ENCODE results near the gene SERPINB6. TPM values are rescaled to one million over a fixed set of nuclear protein-coding genes. Genes with fewer than 3 reads are reported as not detected.
A peak's percentile ranks its signal among the peaks of the same experiment; 100 is the strongest.
"Not testable (repeated sequence)": the region's sequence is repeated elsewhere in the genome, so short reads cannot be mapped to it uniquely, and the experiment has no call there.

SERPINB6 gene
- total RNA-seq, 1 donor from 2014 or later = 61.2 TPM

GRCh38 chr6:2913621-2914317 is 57.6 kb downstream of the SERPINB6 start:
- H3K9me3 Mint-ChIP-seq = no peaks in the 10 kb centered on the region
- no peaks in the 10 kb centered on the region for H3K36me3 Mint-ChIP-seq
- H3K4me3 Mint-ChIP-seq = no peak overlapping the region
- H3K4me1 Mint-ChIP-seq (ENCODE audit: unreplicated experiment) = peaks cover 39% of the 10 kb centered on the region
- no peak overlapping the region for H3K27ac Mint-ChIP-seq
- no peak for DNase-seq (ENCODE audit: extremely low spot score, unreplicated experiment)
- TF ChIP-seq CTCF (conservative IDR thresholded peaks at IDR 0.05) = no peak
- H3K27me3 Mint-ChIP-seq = no peaks in the 10 kb centered on the region

GRCh38 chr6:2911171-2911570 is 60.2 kb downstream of the SERPINB6 start:
- Mint-ChIP-seq H3K4me1 (ENCODE audit: unreplicated experiment) (peaks cover 47% of the 10 kb centered on the region), H3K27ac (no peak overlapping the region)

GRCh38 chr6:2909718-2910117 is 61.6 kb downstream of the SERPINB6 start:
- Mint-ChIP-seq H3K9me3 (no peaks in the 10 kb centered on the region), H3K36me3 (no peaks in the 10 kb centered on the region), H3K27ac (no peak overlapping the region), H3K4me1 (ENCODE audit: unreplicated experiment) (peaks cover 47% of the 10 kb centered on the region), H3K27me3 (peaks cover 9% of the 10 kb centered on the region), H3K4me3 (no peak overlapping the region)
- peak; percentile 32 for DNase-seq (ENCODE audit: extremely low spot score, unreplicated experiment)
- TF ChIP-seq CTCF (conservative IDR thresholded peaks at IDR 0.05) = no peak

More at GRCh38 chr6:2911171-2911570, 60.2 kb downstream of the SERPINB6 start:
- TF ChIP-seq CTCF (conservative IDR thresholded peaks at IDR 0.05) = no peak
- no peak for DNase-seq (ENCODE audit: extremely low spot score, unreplicated experiment)
- peaks cover 4% of the 10 kb centered on the region for H3K27me3 Mint-ChIP-seq
- H3K4me3 Mint-ChIP-seq = no peak overlapping the region
- H3K36me3 Mint-ChIP-seq = no peaks in the 10 kb centered on the region
- H3K9me3 Mint-ChIP-seq = no peaks in the 10 kb centered on the region

GRCh38 chr6:2909051-2909606 is 62.2 kb downstream of the SERPINB6 start:
- peaks cover 47% of the 10 kb centered on the region for H3K4me1 Mint-ChIP-seq (ENCODE audit: unreplicated experiment)
- not testable (repeated sequence) for H3K4me3 Mint-ChIP-seq, H3K36me3 Mint-ChIP-seq, H3K27ac Mint-ChIP-seq, H3K9me3 Mint-ChIP-seq
- peak; percentile 25 for DNase-seq (ENCODE audit: extremely low spot score, unreplicated experiment)
- peaks cover 15% of the 10 kb centered on the region for H3K27me3 Mint-ChIP-seq

- peak; percentile 40 for DNase-seq (ENCODE audit: extremely low spot score, unreplicated experiment)
These were observed 62.9 kb downstream of the SERPINB6 start for GRCh38 chr6:2908516-2908915.

GRCh38 chr6:2903411-2904185 is 67.8 kb downstream of the SERPINB6 start:
- peaks cover 37% of the 10 kb centered on the region for H3K4me1 Mint-ChIP-seq (ENCODE audit: unreplicated experiment)
- H3K27ac Mint-ChIP-seq; H3K4me3 Mint-ChIP-seq; DNase-seq (ENCODE audit: extremely low spot score, unreplicated experiment); H3K9me3 Mint-ChIP-seq; H3K36me3 Mint-ChIP-seq: not testable (repeated sequence)
- peaks cover 44% of the 10 kb centered on the region for H3K27me3 Mint-ChIP-seq

More at GRCh38 chr6:2908516-2908915, 62.9 kb downstream of the SERPINB6 start:
- H3K27me3 Mint-ChIP-seq = peaks cover 15% of the 10 kb centered on the region
- H3K4me3 Mint-ChIP-seq, H3K9me3 Mint-ChIP-seq, H3K36me3 Mint-ChIP-seq: not testable (repeated sequence)
- peaks cover 43% of the 10 kb centered on the region for H3K4me1 Mint-ChIP-seq (ENCODE audit: unreplicated experiment)
- peak overlapping the region; percentile 40 for H3K27ac Mint-ChIP-seq

- Mint-ChIP-seq H3K27me3 (peaks cover 40% of the 10 kb centered on the region), H3K4me3 (peak overlapping the region; percentile 97), H3K4me1 (ENCODE audit: unreplicated experiment) (peaks cover 27% of the 10 kb centered on the region), H3K27ac (peak overlapping the region; percentile 89)
- not testable (repeated sequence) for H3K36me3 Mint-ChIP-seq; DNase-seq (ENCODE audit: extremely low spot score, unreplicated experiment); H3K9me3 Mint-ChIP-seq
These were observed 69.5 kb downstream of the SERPINB6 start for GRCh38 chr6:2901645-2902502.

All from type B pancreatic cell (in vitro differentiated cells).